Measurements from ENCODE around the gene PDE4D.

DNA sequence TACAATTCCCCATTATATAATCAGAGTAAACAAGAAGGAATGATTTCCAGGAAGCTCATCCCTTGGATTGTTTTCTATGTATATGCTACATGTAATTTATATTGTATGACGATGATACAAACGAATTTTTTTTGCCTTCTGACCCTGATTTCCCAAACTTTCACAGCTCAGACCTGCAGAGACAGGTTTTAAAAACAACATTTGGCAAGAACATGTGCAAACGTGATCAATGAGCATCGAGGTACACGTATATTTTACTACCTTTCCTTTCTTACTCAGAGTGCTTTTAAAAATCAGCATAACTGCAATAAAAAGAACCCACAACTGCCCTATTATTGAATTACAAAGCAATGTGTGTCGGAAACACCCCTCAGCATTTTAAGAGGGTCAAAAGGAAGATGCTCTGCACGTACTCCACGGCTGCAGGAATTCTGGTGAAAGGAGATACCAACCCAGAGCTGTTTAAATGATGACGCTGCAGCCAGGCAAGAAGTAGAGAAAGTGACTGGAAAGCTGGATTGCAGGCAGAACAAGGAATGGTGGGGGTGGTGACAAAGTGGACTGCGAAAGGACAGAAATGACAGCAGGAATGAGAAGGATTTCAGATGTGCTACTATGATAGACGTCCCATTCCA is 777.2 kb downstream of the PDE4D start:
- TF ChIP-seq, protein P1, sequence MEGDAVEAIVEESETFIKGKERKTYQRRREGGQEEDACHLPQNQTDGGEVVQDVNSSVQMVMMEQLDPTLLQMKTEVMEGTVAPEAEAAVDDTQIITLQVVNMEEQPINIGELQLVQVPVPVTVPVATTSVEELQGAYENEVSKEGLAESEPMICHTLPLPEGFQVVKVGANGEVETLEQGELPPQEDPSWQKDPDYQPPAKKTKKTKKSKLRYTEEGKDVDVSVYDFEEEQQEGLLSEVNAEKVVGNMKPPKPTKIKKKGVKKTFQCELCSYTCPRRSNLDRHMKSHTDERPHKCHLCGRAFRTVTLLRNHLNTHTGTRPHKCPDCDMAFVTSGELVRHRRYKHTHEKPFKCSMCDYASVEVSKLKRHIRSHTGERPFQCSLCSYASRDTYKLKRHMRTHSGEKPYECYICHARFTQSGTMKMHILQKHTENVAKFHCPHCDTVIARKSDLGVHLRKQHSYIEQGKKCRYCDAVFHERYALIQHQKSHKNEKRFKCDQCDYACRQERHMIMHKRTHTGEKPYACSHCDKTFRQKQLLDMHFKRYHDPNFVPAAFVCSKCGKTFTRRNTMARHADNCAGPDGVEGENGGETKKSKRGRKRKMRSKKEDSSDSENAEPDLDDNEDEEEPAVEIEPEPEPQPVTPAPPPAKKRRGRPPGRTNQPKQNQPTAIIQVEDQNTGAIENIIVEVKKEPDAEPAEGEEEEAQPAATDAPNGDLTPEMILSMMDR (IDR thresholded peaks at IDR 0.05) = no peak
- no peak for TF ChIP-seq POLR2A (IDR thresholded peaks at IDR 0.05)

Measured in heart left ventricle (tissue), 13 donors.